A549 (cell line): Measurements from ENCODE around the gene GNAT2. TPM values are rescaled to one million over a fixed set of nuclear protein-coding genes. Genes with fewer than 3 reads are reported as not detected.

Experiments
- ATAC-seq, 2 experiments: fragments of 200-7000 bp in 1 of 2; fragments of >200 bp in 1 of 2; cut with Nextera tagmentation in 1 of 2; cut with Tn5 transposase in 1 of 2; 3 replicates each; pipeline versions ENCODE4 v1.8.0 to v1.9.1; 2018 to 2020; ENCODE audit warnings: mild to moderate bottlenecking in 1 of 2, moderate library complexity in 1 of 2
- CTCF ChIA-PET: fragments of 300-600 bp; sonication (Branson Sonifier 250); formaldehyde crosslinking; extraction: SDS; loops from one replicate; lab custom pipeline; 2021; ENCODE audit warnings: antibody characterized with exemption, inconsistent platforms; lab: Yijun Ruan, JAX
- POLR2A ChIA-PET: fragments of 350-600 bp; formaldehyde crosslinking; extraction: SDS; loops from one replicate; lab custom pipeline; 2021; ENCODE audit warnings: antibody characterized with exemption, inconsistent platforms; lab: Yijun Ruan, JAX
- DNase-seq, 2 experiments: peaks; one replicate each; pipeline versions ENCODE4 v3.0.0 to v3.0.0-alpha.2; 2011 to 2016; ENCODE audit warnings: low read depth in 1 of 2, low spot score in 1 of 2
- FAIRE-seq: peaks from 2 replicates; lab custom pipeline; 2011; peaks lifted over from hg19 to GRCh38; lab: Jason Lieb, UNC
- H3K27ac ChIP-seq, 2 experiments: fragments of >200 bp; sonication (Bioruptor Twin); formaldehyde crosslinking; 3 replicates each; pipeline ENCODE4 v1.5.1; 2016 to 2017
- H3K4me1 ChIP-seq: fragments of >200 bp; sonication (Bioruptor Twin); formaldehyde crosslinking; 3 replicates; pipeline ENCODE4 v1.6.1; 2016
- H3K4me2 ChIP-seq: fragments of >200 bp; sonication (Bioruptor Twin); formaldehyde crosslinking; 3 replicates; pipeline ENCODE4 v1.6.1; 2016
- H3K4me3 ChIP-seq: fragments of >200 bp; sonication (Bioruptor Twin); formaldehyde crosslinking; 3 replicates; pipeline ENCODE4 v1.5.1; 2016
- H3K9me3 ChIP-seq: fragments of >200 bp; sonication (Bioruptor Twin); formaldehyde crosslinking; 3 replicates; pipeline ENCODE4 v1.6.1; 2016
- CBX8 ChIP-seq: fragments of 200-600 bp; sonication (generic); IDR thresholded peaks from 2 replicates; pipeline ENCODE4 v1.6.1; 2016
- CEBPB ChIP-seq, 2 experiments: fragments of >200 bp in 1 of 2; sonication (Bioruptor Twin) in 1 of 2; formaldehyde crosslinking in 1 of 2; IDR thresholded peaks; 2 replicates each; pipeline ENCODE4 v1.6.1; 2012 to 2016
- CHD4 ChIP-seq: fragments of 200-600 bp; sonication (generic); IDR thresholded peaks from 2 replicates; pipeline ENCODE4 v1.6.1; 2016; ENCODE audit warnings: antibody characterized with exemption, mild to moderate bottlenecking, borderline replicate concordance
- EHF ChIP-seq: fragments of 250-450 bp; sonication (Bioruptor Pico); IDR thresholded peaks from 2 replicates; pipeline ENCODE4 v1.5.0; 2020; ENCODE audit warnings: mild to moderate bottlenecking
- EHMT2 ChIP-seq: fragments of 200-600 bp; sonication (generic); IDR thresholded peaks from 2 replicates; pipeline ENCODE4 v1.6.1; 2016; ENCODE audit warnings: antibody characterized with exemption, low read depth, mild to moderate bottlenecking, moderate library complexity
- HDAC2 ChIP-seq: fragments of 200-600 bp; sonication (generic); IDR thresholded peaks from 2 replicates; pipeline ENCODE4 v1.6.1; 2016
- HMGXB4 ChIP-seq: fragments of 250-450 bp; sonication (Bioruptor Pico); IDR thresholded peaks from 2 replicates; pipeline ENCODE4 v1.5.0; 2021; ENCODE audit warnings: mild to moderate bottlenecking, moderate library complexity, borderline replicate concordance
- HOXA7 ChIP-seq: fragments of 250-450 bp; sonication (Bioruptor Pico); IDR thresholded peaks from 2 replicates; pipeline ENCODE4 v1.5.0; 2020; ENCODE audit warnings: mild to moderate bottlenecking, moderate library complexity
- JUN ChIP-seq, 2 experiments: fragments of >200 bp; sonication (Bioruptor Twin); formaldehyde crosslinking; IDR thresholded peaks; 2 replicates in 1 of 2; 3 replicates in 1 of 2; pipeline ENCODE4 v1.6.1; 2016 to 2017
- KDM1A ChIP-seq: fragments of 200-600 bp; sonication (generic); IDR thresholded peaks from 2 replicates; pipeline ENCODE4 v1.6.1; 2016; ENCODE audit warnings: low read depth, mild to moderate bottlenecking
- MAFK ChIP-seq: fragments of 450-650 bp; IDR thresholded peaks from 2 replicates; pipeline ENCODE4 v1.6.1; 2014; ENCODE audit not compliant: partially characterized antibody
- POLR2AphosphoS2 ChIP-seq: conservative IDR thresholded peaks from 2 replicates; pipeline ENCODE4 v1.6.1; 2012; ENCODE audit warnings: low read length, improper control_type of control experiment, inconsistent platforms
- RCOR1 ChIP-seq: fragments of 150-350 bp; IDR thresholded peaks from 2 replicates; pipeline ENCODE4 v1.6.1; 2014; ENCODE audit warnings: antibody characterized with exemption, low read length, low read depth
- SREBF2 ChIP-seq: fragments of 450-650 bp; IDR thresholded peaks from 2 replicates; pipeline ENCODE4 v1.6.1; 2014; ENCODE audit warnings: mild to moderate bottlenecking, moderate library complexity
- TFCP2L1 ChIP-seq: fragments of 250-450 bp; sonication (Bioruptor Pico); IDR thresholded peaks from 2 replicates; pipeline ENCODE4 v1.5.0; 2021; ENCODE audit warnings: mild to moderate bottlenecking
- TP53 ChIP-seq: fragments of 250-450 bp; sonication (Bioruptor Pico); IDR thresholded peaks from 2 replicates; pipeline ENCODE4 v1.5.0; 2021; ENCODE audit warnings: mild to moderate bottlenecking, moderate library complexity
- ZC3H11A ChIP-seq: fragments of 450-650 bp; IDR thresholded peaks from 2 replicates; pipeline ENCODE4 v1.6.1; 2014; ENCODE audit warnings: antibody characterized with exemption, mild to moderate bottlenecking
- ZSCAN20 ChIP-seq: fragments of 250-450 bp; sonication (Bioruptor Pico); IDR thresholded peaks from 2 replicates; pipeline ENCODE4 v1.8.0; 2022; ENCODE audit warnings: mild to moderate bottlenecking, moderate library complexity
- WGBS: methylation state at CpG from one replicate; pipeline ENCODE4 v1.1.6; 2017; ENCODE audit errors: missing lambda C conversion rate; 5-methylcytosine and 5-hydroxymethylcytosine counted together
- polyA plus RNA-seq, 4 experiments: library from polyadenylated mRNA; depleted of rRNA in 3 of 4; stranded (reverse); fragments of >200 nt; fragmentation: RNase III in 1 of 4; extraction: RNeasy Plus Mini Kit Qiagen cat#74134 plus additional on column Dnase treatment in 1 of 4; gene quantifications; 2 replicates in 3 of 4; 3 replicates in 1 of 4; pipeline ENCODE4 v1.2.3, GENCODE V29; 2011 to 2017
- TF ChIP-seq, protein P1 (sequence below): fragments of >200 bp; sonication (Bioruptor Twin); formaldehyde crosslinking; IDR thresholded peaks from 3 replicates; pipeline ENCODE4 v1.5.1; 2016
- TF ChIP-seq, protein P2 (sequence below): fragments of >200 bp; sonication (Bioruptor Twin); formaldehyde crosslinking; IDR thresholded peaks from 3 replicates; pipeline ENCODE4 v1.6.1; 2016

Gene GNAT2
- polyA plus RNA-seq, 2 of the 4 experiments (the other 2 are of a cell fraction): 0.16 to 0.25 TPM

DNA sequence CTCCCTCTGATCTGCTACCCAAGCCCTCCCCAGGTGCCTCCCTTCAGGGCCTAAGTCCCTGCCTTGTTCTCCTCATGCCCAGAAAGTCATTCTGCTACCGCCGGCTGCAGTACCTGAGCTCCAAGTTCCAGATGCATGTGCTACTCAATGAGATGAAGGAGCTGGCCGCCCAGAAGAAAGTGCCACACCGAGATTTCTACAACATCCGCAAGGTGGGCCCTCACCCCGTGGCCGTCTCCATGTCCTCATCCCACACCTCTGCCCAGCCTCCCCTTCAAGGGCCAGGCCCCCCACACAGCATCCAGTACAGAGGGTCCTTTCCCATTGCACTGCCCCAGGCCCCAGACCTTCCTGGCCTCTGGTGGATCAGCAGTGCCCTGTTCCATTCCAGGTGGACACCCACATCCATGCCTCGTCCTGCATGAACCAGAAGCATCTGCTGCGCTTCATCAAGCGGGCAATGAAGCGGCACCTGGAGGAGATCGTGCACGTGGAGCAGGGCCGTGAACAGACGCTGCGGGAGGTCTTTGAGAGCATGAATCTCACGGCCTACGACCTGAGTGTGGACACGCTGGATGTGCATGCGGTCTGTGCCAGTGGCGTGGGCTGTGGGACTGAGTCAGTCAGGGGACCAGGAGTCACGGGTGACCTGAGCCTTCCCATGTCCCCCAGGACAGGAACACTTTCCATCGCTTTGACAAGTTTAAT, 8.4 kb upstream of the GNAT2 start:
- H3K4me3 ChIP-seq: no peak overlapping the region
- FAIRE-seq (no peak), DNase-seq (no peak), ATAC-seq (no peak)
- POLR2A ChIA-PET: interaction anchor here (3.5 kb wide), 1 partner anchor 79 kb away, joined by 11 read pairs; the partner anchor contains the start of gene GNAI3
- no peak overlapping the region for H3K4me2 ChIP-seq
- CTCF ChIA-PET: interaction anchor here (1.1 to 21.4 kb wide), 7 partner anchors 13 to 432 kb away, joined by 3 to 295 read pairs (median 7); partner anchors contain the start of gene AHCYL1
- H3K9me3 ChIP-seq: no peaks in the 10 kb centered on the region
- WGBS: 95% methylated on average over 20 of the region's 23 CpGs
- TF ChIP-seq HDAC2 (no peak), ZSCAN20 (CRISPR knock-in tag) (no peak), RCOR1 (no peak), POLR2AphosphoS2 (no peak), CHD4 (no peak), SREBF2 (no peak)
- H3K4me1 ChIP-seq: peaks cover 6% of the 10 kb centered on the region; the same call in 2 of the 3 replicates
- H3K27ac ChIP-seq: peak overlapping the region in 1 of 2 experiments; percentile 34; a peak in 1 of 6 replicates

DNA sequence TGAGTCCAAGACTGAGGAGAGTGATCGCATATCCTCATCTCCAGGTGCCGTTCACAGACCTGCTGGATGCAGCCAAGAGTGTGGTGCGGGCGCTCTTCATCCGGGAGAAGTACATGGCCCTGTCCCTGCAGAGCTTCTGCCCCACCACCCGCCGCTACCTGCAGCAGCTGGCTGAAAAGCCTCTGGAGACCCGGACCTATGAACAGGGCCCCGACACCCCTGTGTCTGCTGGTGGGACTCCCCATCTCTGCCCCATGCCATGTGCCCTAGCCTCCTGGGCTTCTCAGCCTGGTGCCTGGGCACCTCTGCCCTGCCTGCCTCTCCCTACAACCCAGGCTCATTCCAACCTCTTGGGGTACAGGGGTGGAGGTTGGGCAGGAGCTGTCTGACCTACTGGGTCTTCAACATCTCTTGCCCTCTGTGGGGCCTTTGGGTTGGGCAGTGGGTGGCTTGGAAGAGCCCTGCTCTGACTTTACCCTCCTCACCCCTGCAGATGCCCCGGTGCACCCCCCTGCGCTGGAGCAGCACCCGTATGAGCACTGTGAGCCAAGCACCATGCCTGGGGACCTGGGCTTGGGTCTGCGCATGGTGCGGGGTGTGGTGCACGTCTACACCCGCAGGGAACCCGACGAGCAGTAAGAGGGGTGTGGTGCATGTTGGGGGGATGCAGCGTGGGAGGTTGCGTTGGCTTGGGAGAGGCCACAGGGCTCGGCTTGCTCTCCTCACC, 7.4 kb upstream of the GNAT2 start:
- FAIRE-seq: no peak
- POLR2A ChIA-PET: no interaction called here

More for the DNA sequence above, 7.4 kb upstream of the GNAT2 start:
- 95% methylated on average over 7 of the region's 21 CpGs for WGBS
- Histone ChIP-seq H3K4me3 (no peak overlapping the region), H3K4me1 (peaks cover 15% of the 10 kb centered on the region), H3K4me2 (no peak overlapping the region), H3K9me3 (no peaks in the 10 kb centered on the region), H3K27ac (no peak overlapping the region)
- DNase-seq (no peak), ATAC-seq (no peak)
- TF ChIP-seq, protein P1, sequence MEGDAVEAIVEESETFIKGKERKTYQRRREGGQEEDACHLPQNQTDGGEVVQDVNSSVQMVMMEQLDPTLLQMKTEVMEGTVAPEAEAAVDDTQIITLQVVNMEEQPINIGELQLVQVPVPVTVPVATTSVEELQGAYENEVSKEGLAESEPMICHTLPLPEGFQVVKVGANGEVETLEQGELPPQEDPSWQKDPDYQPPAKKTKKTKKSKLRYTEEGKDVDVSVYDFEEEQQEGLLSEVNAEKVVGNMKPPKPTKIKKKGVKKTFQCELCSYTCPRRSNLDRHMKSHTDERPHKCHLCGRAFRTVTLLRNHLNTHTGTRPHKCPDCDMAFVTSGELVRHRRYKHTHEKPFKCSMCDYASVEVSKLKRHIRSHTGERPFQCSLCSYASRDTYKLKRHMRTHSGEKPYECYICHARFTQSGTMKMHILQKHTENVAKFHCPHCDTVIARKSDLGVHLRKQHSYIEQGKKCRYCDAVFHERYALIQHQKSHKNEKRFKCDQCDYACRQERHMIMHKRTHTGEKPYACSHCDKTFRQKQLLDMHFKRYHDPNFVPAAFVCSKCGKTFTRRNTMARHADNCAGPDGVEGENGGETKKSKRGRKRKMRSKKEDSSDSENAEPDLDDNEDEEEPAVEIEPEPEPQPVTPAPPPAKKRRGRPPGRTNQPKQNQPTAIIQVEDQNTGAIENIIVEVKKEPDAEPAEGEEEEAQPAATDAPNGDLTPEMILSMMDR: no peak
- no peak for TF ChIP-seq EHMT2
- no peak for TF ChIP-seq TFCP2L1 (CRISPR knock-in tag)
- TF ChIP-seq HMGXB4: no peak
- no peak for TF ChIP-seq JUN (IDR thresholded peaks at IDR 0.05)
- no peak for TF ChIP-seq TP53 (CRISPR knock-in tag)
- no peak for TF ChIP-seq CBX8
- no peak for TF ChIP-seq ZSCAN20 (CRISPR knock-in tag)
- no peak for TF ChIP-seq MAFK
- TF ChIP-seq ZC3H11A: no peak
- no peak for TF ChIP-seq EHF (CRISPR knock-in tag)
- TF ChIP-seq HOXA7 (CRISPR knock-in tag): no peak
- TF ChIP-seq, protein P2, sequence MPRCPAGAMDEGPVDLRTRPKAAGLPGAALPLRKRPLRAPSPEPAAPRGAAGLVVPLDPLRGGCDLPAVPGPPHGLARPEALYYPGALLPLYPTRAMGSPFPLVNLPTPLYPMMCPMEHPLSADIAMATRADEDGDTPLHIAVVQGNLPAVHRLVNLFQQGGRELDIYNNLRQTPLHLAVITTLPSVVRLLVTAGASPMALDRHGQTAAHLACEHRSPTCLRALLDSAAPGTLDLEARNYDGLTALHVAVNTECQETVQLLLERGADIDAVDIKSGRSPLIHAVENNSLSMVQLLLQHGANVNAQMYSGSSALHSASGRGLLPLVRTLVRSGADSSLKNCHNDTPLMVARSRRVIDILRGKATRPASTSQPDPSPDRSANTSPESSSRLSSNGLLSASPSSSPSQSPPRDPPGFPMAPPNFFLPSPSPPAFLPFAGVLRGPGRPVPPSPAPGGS: no peak
- no peak for TF ChIP-seq KDM1A
- no peak for TF ChIP-seq CEBPB (IDR thresholded peaks at IDR 0.05)
- CTCF ChIA-PET: interaction anchor here (0.8 to 21.4 kb wide), 6 partner anchors 14 to 433 kb away, joined by 3 to 295 read pairs (median 30); partner anchors contain the start of gene AHCYL1
